GM23248 (cell line): Measurements from ENCODE around the gene FCGBP.

Experiments
- EZH2 ChIP-seq: fragments of 200-600 bp; sonication (generic); IDR thresholded peaks from 2 replicates; pipeline ENCODE4 v1.6.1; 2018; ENCODE audit warnings: antibody characterized with exemption, mild to moderate bottlenecking; ENCODE audit not compliant: insufficient read depth, poor library complexity, severe bottlenecking
- EZH2phosphoT487 ChIP-seq: fragments of 200-600 bp; sonication (generic); IDR thresholded peaks from 2 replicates; pipeline ENCODE4 v1.6.1; 2018; ENCODE audit warnings: antibody characterized with exemption, moderate library complexity, mild to moderate bottlenecking, low read depth; ENCODE audit not compliant: insufficient read depth

DNA sequence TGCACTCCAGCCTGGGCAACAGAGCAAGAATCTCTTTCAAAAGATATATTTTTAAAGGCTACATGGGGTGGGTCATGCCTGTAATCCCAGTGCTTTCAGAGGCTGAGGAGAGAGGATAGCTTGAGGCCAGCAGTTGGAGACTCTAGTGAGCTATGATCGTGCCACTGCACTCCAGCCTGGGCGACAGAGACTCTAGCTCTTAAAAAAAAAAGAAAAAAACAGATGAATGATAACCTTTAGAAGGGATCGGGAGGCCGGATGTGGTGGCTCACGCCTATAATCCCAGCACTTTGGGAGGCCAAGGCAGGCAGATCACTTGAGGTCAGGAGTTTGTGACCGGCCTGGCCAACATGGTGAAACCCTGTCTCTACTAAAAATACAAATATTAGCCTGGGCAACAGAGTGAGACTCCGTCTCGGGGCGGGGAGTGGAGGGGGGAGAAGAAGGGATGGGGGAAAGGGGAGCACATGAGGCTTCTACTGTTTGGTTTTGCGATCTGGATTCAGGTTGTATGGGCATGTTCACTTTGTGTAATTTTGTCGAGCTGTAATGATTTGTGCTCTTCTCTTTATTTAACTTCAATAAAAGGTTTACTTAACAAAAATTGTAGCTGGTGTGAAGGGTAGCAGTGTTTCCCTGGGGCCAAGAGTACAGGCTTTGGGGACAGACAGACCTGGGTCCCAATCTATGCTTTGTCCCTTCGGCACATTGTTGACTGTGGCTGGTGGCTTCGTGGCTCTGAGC, 35.4 kb upstream of the FCGBP start:
- TF ChIP-seq EZH2 (no peak), EZH2phosphoT487 (no peak)
